GM19035 (cell line): ENCODE results near the gene ETS2.
"Not testable (repeated sequence)": the region's sequence is repeated elsewhere in the genome, so short reads cannot be mapped to it uniquely, and the experiment has no call there.

Experiments used
- ATAC-seq: cut with Tn5 transposase; IDR thresholded peaks from one replicate; pipeline ENCODE4 v1.9.1; 2021; ENCODE audit not compliant: unreplicated experiment

Gene ETS2

GRCh38 chr21:38816400-38816977 is 10.8 kb downstream of the ETS2 start:
- ATAC-seq: no peak

- no peak for ATAC-seq
These were observed 11.9 kb downstream of the ETS2 start for GRCh38 chr21:38817371-38818324.

- ATAC-seq: no peak
These were observed 12.6 kb downstream of the ETS2 start for GRCh38 chr21:38818325-38818723.

- ATAC-seq: no peak
These were observed 13.5 kb downstream of the ETS2 start for GRCh38 chr21:38819051-38819718.

GRCh38 chr21:38819719-38820159 is 14.0 kb downstream of the ETS2 start:
- no peak for ATAC-seq

GRCh38 chr21:38820471-38821239 is 14.9 kb downstream of the ETS2 start:
- ATAC-seq: no peak

- ATAC-seq: no peak
These were observed 15.5 kb downstream of the ETS2 start for GRCh38 chr21:38821248-38821647.

- ATAC-seq: no peak
These were observed 16.4 kb downstream of the ETS2 start for GRCh38 chr21:38821959-38822682.

- no peak for ATAC-seq
These were observed 17.1 kb downstream of the ETS2 start for GRCh38 chr21:38822778-38823238.

GRCh38 chr21:38823737-38824123 is 18.0 kb downstream of the ETS2 start:
- no peak for ATAC-seq

GRCh38 chr21:38824124-38824822 is 18.5 kb downstream of the ETS2 start:
- no peak for ATAC-seq

- ATAC-seq: no peak
These were observed 19.5 kb downstream of the ETS2 start for GRCh38 chr21:38825269-38825668.

GRCh38 chr21:38825921-38826320 is 20.2 kb downstream of the ETS2 start:
- ATAC-seq: no peak

GRCh38 chr21:38828111-38828510 is 22.4 kb downstream of the ETS2 start:
- not testable (repeated sequence) for ATAC-seq

GRCh38 chr21:38830671-38831525 is 25.2 kb downstream of the ETS2 start:
- peak; percentile 75 for ATAC-seq

- ATAC-seq: peak; percentile 63
These were observed 26.1 kb downstream of the ETS2 start for GRCh38 chr21:38831526-38832467.

- ATAC-seq: no peak
These were observed 26.9 kb downstream of the ETS2 start for GRCh38 chr21:38832664-38833063.

- ATAC-seq: no peak
These were observed 27.4 kb downstream of the ETS2 start for GRCh38 chr21:38833117-38833516.
